GM12801 (cell line): ENCODE results near the gene MT1M.

ENCODE experiments used
- CTCF ChIP-seq: IDR thresholded peaks from one replicate; pipeline ENCODE4 v1.5.1; 2011; ENCODE audit warnings: control low read depth; ENCODE audit not compliant: insufficient read length; ENCODE audit errors: extremely low read depth

Gene MT1M

DNA sequence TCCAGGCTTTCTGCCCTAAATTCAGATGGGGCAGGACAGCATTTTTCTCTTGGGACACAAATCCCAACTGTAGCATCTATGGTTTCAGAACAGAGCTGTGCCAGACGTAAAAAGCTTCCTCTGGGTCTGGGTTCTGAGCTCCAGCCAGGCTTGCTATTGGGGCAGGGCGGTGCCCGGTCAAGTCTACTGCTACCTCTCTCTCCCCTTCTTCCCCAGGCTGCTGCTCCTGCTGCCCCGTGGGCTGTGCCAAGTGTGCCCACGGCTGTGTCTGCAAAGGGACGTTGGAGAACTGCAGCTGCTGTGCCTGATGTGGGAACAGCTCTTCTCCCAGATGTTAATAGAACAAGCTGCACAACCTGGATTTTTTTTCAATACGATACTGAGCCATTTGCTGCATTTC, 1.1 kb downstream of the MT1M start:
- no peak for TF ChIP-seq CTCF

- no peak for TF ChIP-seq CTCF
Observed at GRCh38 chr16:56634715-56635440, 2.4 kb downstream of the MT1M start.

- no peak for TF ChIP-seq CTCF
Observed at GRCh38 chr16:56635441-56635967, 3.0 kb downstream of the MT1M start.

- no peak for TF ChIP-seq CTCF
Observed at GRCh38 chr16:56636616-56637413, 4.4 kb downstream of the MT1M start.

- no peak for TF ChIP-seq CTCF
Observed at GRCh38 chr16:56637814-56638750, 5.6 kb downstream of the MT1M start, which contains the start of gene MT1A. Gene MT1A, plus strand, starts transcription at chr16:56638666. Its CDS starts 73 bp downstream, at chr16:56638739.

GRCh38 chr16:56639045-56639444, 6.6 kb downstream of the MT1M start:
- TF ChIP-seq CTCF = no peak

DNA sequence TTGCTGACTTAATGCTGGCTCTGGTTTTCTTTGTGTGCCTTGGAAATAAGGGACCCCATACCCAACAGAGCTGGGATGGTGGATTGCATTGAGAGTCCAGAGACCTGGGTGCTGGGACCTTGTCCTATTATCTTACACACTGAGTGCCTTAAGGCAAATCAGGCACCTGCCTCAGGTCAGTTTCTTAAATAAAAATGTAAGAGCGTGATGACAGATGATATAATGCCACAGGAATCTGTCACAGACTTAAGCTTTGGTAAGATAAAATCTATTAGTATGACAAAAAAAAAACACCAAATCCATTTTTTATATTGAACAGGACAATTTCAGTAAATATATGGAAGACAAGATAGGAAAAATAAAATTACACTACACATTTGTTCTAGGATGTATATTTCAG, 7.6 kb downstream of the MT1M start:
- no peak for TF ChIP-seq CTCF
